ENCODE data around the gene MEGF6. TPM values are rescaled to one million over a fixed set of nuclear protein-coding genes. Genes with fewer than 3 reads are reported as not detected.

Gene MEGF6
- total RNA-seq, 4 donors from 2014 or later, result 10.0 to 24.7 (median 17.1) TPM

DNA sequence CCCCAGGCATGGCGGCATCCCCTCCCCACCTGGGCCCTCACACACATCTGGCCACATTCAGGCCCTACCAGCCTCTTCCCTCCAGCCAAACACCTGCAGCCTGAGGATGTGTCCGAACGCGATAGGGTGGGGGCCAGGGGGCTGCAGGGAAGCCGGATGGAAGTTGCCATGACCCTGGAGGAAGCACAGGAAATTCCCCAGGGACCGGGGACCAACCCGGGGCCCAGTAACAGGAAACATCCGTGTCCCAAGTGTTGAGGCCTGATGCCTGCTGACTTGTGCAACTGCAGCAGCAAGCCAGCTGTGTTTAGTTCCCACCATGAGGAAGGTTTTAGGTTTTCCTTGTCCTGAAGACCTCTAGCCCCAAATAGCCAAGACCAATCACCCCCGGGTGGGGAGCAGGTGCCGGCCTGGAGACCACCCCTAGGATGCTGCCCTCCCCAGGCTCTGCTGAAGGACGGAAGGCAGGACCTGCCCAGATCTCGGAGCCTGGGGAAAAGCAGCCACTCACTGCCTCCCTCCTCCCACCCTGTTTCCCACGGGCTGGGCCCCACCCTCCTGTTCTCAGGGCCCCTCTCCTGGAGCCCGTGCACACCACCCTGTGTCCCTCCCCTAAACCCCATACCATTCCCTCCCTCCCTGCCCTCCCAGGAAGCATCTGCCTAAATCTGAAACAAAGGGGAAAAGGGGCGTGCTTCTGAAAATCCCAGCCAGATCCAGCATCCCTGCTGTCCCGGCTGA lies 29.8 kb downstream of the MEGF6 start:
- TF ChIP-seq CTCF (IDR thresholded peaks at IDR 0.05; ENCODE audit: low read depth), result no peak

DNA sequence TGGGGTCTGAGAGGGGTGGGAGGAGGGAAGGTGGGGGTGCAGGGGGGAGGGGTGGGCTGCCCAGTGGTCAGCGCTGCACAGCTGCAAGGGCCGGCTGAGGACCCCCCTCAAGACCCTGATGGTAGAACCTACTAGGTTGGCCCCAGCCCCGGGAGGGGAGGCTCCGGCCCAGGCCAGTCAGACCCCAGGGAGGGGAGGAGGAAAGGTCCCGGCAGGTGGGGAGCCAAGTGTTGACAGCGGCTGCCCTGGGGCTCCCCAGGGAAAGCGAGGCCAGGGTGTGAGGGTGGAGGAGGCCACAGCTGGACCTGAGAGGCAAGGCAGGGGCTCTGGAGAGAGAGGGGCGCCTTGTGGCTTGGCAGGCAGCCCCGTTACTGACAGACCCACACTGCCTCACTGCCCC lies 31.1 kb downstream of the MEGF6 start:
- no peak for TF ChIP-seq CTCF (IDR thresholded peaks at IDR 0.05; ENCODE audit: low read depth)

DNA sequence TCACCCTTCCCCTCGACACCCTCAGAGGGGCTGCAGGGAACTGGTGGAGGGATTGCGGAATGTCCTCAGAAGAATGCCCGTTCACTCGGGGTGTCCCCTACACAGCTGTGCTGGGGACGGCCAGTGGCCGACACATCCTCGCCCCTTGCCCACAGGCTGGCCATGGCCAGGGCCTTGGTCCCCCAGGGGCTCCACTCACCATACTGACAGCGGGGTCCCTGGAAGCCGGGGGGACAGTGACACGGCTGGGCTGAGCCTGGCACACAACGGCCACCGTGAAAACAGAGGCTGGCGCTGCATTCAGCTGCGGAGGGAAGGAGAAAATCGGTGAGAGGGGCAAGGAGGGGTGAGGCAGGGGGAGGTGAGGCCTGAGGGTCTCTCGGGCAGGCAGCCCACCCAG lies 31.7 kb downstream of the MEGF6 start:
- no peak for TF ChIP-seq CTCF (IDR thresholded peaks at IDR 0.05; ENCODE audit: low read depth)

DNA sequence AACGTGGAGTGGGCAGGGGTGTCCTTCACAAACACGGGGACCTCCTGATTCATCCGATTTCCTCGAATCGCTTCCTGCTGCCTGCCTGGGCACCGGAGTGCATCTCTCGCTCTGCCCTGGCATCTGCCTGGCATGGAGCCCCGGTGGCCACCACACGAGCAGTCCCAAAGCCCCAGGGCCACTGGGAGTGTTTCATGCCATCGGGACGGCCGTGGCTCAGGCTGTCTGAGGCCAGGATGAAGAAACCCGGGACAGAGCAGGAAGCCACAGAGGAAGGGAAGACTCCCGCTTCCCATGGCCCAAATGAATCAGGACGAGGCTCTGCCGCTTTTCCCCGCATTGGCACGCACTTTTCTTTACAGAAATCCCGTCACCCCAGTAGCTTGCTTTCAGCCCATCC lies 32.4 kb downstream of the MEGF6 start:
- no peak for TF ChIP-seq CTCF (IDR thresholded peaks at IDR 0.05; ENCODE audit: low read depth)

- no peak for TF ChIP-seq CTCF (IDR thresholded peaks at IDR 0.05; ENCODE audit: low read depth)
Observed at GRCh38 chr1:3578433-3578805, 32.9 kb downstream of the MEGF6 start.

DNA sequence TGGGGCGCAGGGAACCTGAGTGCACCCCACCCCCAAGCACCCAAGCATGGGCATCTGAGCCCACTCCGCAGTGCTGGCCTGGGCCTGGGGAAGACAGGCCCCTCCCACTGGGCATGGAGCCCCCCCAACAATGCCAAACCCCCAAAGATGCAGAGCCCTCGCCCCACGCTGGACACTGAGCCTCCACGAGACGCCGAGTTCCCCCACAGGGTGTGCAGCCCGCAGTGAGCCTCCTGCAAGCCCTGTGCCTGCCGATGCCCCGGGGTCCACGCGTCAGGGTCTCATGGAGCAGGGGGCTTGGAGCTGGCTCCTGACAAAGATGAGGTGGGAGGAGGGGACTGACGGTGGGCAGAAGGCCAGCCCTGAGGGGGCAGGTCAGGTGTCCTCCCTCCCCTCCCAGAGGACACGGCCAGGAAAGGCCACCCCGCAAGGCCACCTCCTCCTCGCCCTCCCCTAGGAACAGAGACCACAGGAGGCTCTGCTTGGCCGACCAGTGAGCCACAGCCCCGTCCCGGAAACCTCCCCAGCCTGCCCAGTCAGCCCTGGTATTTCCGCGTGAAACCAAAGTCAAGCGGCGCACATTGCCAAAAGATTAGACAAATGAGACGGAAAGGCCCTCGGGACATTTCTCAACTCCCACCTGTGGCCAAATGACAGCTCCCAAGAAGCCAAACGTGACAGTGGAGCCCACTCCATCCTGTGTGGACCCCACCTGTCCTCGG lies 33.4 kb downstream of the MEGF6 start:
- no peak for TF ChIP-seq CTCF (IDR thresholded peaks at IDR 0.05; ENCODE audit: low read depth)

DNA sequence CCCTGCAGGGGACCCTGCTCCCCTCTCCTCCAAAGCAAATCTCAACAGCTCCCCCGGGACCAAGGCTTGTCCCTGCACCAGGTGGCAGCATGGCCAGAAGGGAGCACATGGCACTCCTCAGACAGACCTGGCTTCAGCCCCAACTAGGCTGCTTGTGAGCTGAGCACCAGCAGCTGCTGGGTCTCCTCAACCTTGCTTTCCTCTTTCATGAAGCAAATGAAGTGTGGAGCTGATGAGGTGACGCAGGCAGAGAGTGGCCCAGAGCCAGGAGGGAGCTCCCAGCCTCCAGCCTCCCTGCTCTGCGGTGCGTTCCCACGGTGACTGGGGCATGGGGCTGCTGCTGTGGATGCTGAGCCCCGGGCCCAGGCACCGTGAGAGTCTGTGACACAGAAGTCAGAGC lies 34.0 kb downstream of the MEGF6 start:
- no peak for TF ChIP-seq CTCF (IDR thresholded peaks at IDR 0.05; ENCODE audit: low read depth)

Measured in subcutaneous adipose tissue (tissue), 4 donors.